GM18520 (cell line): ENCODE measurements around the gene B3GALT4.
A peak's percentile ranks its signal among the peaks of the same experiment; 100 is the strongest.
"Not testable (repeated sequence)": the region's sequence is repeated elsewhere in the genome, so short reads cannot be mapped to it uniquely, and the experiment has no call there.

Source experiments
- ATAC-seq: cut with Tn5 transposase; IDR thresholded peaks from one replicate; pipeline ENCODE4 v1.9.1; 2021; ENCODE audit not compliant: unreplicated experiment

The B3GALT4 gene, protein sequence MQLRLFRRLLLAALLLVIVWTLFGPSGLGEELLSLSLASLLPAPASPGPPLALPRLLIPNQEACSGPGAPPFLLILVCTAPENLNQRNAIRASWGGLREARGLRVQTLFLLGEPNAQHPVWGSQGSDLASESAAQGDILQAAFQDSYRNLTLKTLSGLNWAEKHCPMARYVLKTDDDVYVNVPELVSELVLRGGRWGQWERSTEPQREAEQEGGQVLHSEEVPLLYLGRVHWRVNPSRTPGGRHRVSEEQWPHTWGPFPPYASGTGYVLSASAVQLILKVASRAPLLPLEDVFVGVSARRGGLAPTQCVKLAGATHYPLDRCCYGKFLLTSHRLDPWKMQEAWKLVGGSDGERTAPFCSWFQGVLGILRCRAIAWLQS

DNA sequence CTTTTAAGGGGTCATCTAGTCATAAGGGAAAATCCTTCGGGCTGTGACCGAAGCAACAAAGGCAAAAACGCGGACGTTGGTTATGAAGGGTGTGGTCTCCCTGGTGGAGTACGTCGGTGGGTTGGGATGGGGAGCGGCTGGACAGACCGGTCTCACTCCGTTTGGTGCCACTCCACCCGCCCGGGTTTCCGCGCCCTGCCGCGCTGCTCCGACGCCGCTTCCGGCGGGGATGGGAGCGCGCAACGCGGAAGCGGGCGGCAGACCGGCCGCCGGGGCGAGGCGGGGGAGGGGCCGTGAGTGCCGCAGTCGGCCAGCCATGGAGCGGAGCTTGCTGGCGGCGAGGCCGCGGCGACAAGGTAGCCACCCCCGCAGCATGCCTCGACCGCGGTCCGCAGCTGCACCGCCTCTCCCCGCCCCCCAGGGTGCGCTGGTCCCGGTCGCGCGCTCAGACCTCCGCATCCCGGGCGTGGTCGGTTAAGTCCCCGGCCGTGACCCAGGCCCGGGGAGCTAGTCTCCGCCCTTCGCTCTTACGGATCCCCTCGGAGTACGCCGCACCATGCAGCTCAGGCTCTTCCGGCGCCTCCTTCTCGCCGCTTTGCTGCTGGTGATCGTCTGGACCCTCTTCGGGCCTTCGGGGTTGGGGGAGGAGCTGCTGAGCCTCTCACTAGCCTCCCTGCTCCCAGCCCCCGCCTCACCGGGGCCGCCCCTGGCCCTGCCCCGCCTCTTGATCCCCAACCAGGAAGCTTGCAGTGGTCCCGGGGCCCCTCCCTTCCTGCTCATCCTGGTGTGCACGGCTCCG is at the start of gene B3GALT4:
TSS of gene B3GALT4 (plus strand) at position 260 of the 799 bp plus-strand sequence. CDS start at position 557, 297 bp downstream.
- peak; percentile 42 for ATAC-seq

GRCh38 chr6:33235221-33235634 is 41.7 kb upstream of the B3GALT4 start:
- ATAC-seq, result no peak

DNA sequence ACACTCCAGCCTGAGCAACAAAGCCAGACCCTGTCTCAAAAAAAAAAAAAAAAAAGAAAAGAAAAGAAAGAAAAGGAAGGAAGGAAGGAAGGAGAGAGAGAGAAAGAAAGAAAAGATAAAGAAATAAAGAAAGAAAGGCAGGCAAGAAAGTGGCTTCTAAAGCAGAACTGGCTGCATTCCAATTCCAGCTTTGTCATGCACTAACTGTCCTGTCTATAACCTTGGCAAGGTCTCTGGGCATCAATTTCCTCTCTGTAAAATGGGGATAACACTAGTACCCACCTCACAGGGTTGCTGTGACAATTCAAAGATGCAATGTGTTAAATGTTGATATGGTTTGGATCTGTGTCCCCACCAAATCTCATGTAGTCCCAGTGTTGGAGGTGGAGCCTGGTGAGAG is 40.6 kb upstream of the B3GALT4 start:
- ATAC-seq, result no peak

- ATAC-seq, result no peak
These were observed 40.1 kb upstream of the B3GALT4 start for GRCh38 chr6:33236852-33237251.

DNA sequence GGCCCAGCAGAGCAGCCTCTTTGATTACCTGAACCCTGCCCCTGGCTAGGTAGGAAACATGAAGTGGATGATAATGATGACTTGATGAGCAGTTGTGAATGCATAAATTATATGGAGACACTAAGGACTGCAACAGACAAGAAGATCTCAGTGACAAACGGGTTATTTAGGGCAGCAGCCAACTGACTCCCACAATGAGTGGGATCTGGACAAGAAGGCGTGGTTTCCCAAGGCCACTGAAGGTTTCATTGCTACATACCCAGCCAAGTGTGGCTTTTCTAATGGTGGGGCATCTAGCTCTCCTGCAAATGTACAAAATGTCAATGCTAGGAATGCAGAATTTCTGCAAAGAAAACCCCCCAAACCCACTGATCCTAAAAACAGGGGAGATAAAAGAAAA is 39.2 kb upstream of the B3GALT4 start:
- no peak for ATAC-seq

- ATAC-seq, result no peak
These were observed 35.0 kb upstream of the B3GALT4 start for GRCh38 chr6:33241968-33242367.

DNA sequence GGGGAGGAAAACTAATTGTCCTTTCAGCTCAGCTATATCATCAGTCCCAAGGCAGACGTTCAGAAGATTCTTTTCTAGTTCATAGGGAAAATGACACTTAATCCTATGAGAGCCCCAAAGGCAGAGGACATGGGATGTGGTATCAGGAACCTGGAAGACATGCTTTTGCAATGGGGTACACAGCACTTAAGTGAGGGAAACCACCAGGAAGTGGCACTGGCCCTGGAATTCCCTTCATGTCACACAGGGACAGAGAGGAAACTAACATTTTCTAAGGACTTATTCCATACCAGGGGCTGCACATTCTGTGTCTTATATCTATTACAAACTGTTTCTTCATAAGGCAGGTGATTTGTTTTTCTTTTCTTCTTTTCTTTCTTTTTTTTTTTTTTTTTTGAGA is 33.4 kb upstream of the B3GALT4 start:
- no peak for ATAC-seq

DNA sequence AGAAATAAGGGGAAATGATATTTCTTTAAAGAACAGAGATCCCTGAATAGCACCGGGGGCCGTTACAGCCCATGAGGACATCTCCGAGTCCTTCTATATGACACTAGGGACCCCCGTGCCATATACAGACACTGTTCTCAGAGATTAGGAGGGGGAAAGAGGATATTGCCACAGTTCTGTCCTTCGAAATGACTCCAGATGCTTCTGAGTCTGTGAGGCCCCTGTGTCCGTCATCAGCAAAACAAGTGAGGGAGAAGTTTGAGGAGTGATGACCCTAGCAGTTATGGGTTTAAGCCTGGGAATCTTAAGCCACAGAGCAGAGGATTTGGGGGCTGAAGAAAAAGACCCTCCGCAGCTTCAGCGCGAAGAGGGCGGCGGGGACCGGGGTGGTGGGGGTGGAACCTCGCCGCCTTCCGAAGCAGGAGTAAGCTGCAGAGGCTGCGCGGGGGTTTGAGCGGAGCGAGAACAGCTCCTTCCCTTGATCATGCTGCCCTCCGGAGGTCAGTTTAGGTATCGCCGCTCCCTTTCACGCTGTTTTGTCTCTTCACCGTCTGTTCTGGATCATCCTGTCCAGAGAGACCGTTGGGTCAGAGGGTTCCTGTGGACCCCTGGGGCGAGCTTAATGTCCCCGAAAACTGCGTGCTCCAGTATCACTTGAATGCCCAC is 28.8 kb upstream of the B3GALT4 start:
- peak; percentile 33 for ATAC-seq

GRCh38 chr6:33248643-33248931 is 28.3 kb upstream of the B3GALT4 start:
- ATAC-seq, result peak; percentile 1

DNA sequence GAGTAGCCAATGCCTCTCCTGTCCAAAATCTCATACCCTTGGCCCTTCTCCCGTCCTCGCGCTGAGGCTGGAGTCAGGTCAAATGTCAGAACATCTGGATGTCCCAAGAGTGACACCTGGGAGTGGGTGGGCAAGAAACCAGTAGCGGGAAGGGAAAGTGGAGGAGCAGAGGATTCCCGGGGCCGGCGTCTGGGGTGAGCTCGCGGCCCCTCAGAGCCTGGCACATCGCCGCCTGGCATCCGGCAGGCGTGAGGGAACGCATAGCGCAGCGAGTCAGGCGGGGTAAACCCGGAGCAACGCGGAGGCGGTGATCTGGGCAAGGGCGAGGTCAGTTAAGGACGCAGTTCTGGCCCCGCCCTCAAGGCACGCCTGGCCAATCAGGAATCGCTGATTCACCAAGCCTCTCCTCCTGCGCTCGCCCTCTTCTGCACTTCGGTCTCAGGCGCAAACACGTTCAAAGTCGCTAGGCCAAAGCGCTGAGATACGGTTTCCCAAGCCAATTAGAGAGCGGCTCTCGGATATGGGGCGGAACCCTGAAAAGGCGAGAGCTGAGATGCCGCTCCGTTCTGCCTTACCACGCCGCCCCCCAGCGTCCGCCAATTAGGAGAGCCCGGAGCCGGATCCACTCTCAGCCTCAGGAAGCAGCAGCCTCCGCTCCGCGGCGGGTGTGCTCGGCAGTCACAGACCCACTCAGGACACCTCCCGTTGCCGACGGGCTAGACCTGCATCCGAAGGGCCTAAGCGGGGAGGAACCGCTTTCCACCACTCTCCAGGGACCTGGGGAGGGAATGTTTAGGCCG is 27.8 kb upstream of the B3GALT4 start:
- ATAC-seq, result peak; percentile 87

DNA sequence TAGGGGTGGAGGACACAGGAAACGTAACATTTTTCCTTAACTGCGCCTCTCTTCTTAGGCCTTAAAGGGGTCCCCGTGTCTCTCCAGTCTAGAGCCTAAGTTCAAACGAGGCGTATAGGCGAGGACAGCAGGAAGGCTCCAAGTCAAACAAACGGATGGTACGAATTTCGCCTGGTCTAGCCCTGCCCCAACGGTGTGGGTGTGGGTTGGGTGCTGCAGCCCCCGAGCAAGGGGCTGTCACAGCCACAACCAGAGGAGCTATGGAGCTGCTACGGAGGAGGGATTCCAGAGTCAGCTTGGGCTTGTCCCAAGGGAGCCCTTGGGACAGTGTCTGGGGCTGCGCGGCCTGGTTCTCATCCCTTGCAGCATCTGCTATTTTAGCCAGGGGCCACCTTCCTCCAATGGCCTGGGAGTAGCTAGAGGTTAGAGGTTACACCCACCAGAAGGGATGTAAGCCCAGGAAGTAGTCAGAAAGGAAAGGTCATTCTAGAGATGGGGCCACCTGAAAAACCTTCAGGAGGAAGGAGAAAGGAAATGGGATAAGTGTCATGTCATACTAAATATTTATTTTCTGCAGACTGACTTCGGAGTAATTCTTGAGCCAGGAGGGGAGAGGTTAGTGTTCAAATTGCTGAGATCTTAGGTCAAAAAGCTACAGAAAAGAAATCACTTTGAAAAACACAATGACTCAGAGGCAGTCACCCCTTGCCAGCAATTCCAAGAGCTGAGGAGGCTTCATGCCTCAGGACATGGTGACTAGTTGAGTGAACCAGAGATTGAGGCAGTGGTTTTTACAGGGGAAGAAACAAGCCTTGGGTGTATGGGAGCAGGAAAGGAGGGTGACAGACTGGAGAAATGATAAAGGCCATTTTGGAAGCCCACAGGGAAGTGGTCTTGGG is 26.9 kb upstream of the B3GALT4 start:
- no peak for ATAC-seq

GRCh38 chr6:33250731-33251130 is 26.2 kb upstream of the B3GALT4 start:
- no peak for ATAC-seq

DNA sequence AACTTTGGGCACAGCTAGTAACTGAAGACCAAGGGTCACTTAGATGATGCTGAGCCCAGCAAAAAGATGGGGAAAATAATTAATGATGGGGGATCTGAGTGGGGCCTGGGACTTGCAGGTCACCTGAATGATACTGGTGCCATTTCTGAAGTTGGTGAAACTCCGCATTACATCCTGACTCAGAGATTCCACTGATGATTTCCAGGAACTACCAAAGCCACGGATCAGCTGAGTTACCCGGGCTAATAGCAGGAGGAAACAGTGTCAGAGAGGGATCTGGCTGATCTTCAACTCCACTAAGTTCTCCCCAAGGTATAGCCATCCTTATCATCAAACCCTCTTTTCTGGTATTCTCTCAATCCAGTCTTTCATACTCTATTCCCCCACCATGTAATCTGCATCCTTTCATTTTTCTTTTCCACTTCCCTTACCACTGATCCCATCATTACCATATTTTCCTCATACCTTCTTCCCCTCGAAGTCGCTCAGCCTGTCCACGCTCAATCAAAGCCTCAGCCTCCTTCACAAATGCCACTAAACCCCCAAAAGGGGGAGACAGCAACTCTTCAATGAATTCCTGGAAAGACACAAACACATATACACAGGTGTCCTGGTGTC is 25.4 kb upstream of the B3GALT4 start:
- ATAC-seq, result no peak

DNA sequence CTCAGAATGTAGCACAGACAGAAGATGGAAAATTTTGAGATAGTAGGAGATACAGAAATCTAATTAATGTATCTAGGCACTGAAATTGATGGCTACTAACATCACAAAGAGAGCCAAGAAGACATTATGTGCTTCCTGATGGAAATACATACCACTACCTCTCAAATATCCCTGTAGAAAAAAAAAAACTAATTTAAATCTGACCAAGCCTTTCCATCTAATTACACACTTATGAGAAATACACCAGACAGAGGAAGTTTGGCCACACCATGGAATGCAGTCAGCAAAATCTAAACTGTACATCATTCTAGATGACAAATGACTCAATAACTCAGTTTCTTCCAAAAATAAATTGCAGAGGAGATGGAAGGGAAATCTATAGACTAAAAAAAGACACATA is 24.2 kb upstream of the B3GALT4 start:
- no peak for ATAC-seq

DNA sequence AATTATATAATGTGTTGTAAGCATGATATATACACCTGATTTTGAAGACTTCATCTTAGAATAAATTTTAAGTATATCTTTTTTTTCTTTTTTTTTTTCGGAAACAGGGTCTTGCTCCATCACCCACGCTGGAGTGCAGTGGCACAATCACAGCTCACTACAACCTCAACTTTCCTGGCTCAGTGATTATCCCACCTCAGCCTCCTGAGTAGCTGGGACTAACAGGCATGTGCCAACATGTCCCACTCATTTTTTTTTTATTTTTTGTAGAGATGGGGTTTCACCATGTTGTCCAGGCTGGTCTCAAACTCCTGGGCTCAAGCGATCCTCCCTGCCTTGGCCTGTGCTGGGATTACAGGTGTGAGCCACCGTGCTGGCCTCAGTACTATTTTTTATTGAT is 22.3 kb upstream of the B3GALT4 start:
- no peak for ATAC-seq

DNA sequence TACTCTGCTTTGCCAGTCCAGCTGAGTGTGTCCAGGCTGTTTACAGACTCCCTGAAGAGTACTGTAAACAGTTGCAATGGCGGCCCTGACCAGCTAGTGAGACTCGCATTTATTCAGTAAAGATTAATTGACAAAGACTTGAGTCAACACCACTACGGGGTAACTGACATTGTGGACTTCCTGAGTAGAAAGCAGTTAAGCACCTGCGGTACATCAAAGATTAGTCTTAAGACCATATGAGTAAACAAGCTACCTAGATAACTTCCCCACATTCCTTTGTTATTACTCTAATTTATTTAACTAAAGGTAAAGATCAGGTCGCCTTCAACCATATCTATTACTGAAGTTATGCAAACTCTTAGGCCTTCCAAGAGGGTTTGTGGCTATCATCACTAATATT is 17.9 kb upstream of the B3GALT4 start:
- ATAC-seq, result no peak

DNA sequence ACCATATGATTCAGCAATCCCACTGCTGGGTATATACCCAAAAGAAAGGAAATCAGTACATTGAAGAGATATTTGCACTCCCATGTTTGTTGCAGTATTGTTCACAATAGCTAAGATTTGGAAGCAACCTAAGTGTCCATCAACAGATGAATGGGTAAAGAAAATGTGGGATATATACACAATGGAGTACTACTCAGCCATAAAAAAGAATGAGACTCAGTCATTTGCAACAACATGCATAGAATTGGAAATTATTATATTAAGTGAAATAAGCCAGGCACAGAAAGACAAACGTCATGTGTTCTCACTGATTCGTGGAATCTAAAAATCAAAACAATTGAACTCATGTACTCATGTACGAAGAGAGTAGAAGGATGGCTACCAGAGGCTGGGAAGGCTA is 14.4 kb upstream of the B3GALT4 start:
- ATAC-seq, result not testable (repeated sequence)

- ATAC-seq, result no peak
These were observed 12.9 kb upstream of the B3GALT4 start for GRCh38 chr6:33264015-33264414.

DNA sequence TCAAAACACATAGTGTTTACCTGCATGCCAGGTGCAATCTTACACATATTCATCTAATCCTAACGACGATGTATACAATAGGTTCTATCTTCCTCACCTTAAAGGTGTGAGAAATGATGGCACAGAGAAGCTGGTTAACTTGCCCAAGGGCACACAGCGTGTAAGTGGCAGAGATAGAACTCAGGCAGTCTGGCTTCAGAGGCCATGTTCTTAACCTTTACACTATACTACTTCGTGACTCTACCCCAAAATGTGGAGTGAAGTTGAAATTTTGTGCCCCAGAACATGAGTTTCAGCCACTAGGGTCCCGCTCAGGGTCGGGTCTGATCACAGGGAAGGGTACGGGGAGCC is 5.8 kb upstream of the B3GALT4 start:
- no peak for ATAC-seq
